Measurements from ENCODE around the gene ABTB1.
A peak's percentile ranks its signal among the peaks of the same experiment; 100 is the strongest.

ABTB1 gene

DNA sequence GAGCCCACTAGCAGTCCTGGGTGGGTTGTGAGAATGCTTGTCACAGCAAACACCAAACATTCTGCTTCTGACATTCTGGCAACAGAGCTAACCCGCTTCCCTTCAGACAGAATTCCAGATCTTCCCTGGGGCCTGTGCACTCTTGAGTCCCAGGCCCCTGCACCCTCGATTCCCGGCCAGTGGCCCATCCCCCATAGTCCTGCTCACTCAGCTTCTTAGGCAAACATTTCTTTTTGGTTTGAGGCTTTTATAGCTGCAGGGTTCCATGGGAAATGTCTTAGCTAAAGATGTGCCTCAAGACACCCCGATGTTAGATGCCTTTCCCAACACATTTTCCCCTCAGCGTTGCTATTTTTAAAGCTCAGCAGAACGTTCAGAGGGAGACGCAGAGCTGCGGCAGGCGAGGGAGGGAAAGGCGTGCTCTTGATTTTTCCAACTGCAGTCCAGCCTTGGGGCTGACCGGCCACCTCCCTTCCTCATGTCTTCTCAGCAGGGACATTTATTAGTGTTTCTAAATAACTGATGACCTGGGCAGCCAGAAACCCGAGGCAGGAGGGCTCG lies 35.2 kb downstream of the ABTB1 start:
- no peak for DNase-seq

DNA sequence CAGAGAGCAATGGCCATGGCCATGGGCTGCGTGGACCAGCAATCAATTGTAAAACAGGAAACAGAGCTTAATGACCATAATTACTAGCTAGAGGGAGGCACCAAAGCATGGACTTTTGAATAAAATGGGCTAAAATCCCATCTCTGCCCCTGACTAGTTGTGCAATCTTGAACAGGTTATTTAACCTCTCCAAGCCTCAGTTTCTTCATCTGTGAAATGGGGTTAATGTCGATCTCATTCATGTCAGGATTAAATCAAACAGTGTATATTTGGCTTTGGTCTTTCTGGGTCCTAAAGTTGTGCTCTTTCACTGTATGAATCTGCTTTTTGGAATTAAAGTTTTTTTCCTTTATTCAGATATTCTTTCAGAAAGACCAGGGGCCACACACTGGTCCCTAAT lies 36.1 kb downstream of the ABTB1 start:
- DNase-seq = no peak

DNA sequence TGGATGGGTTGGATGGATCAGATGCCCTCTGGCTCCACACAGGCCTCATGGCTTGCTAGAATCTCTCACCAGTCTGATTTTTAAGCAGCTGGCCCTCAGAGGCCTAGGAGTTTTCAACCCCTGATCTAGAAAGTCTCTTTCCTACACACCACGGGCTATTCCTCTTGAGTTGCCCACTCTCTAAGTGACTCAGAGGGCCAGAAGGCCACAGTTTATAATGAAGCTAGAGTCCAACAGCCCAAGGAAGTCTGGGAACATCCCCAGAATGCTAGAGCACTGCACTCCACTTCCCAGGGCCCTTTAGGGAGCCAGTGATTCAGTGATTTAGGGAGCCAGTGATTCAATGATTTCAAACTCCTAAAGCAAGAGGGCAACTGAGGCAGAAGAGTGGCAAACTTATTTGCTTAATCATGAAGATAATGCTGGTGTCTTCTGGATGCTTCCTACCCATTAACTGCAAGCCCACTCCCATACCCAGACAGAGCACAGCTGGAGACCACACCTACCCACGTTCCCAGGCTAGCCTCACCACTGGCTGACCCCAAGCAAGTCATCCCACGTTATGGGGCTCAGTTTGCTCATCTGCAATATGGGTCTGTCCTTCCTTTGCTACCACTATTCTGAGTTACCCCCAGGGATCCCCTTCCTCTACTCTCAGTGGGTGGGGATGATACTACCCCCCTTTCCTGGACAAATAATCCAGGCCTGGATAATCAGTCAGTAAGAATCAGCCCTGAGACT lies 36.7 kb downstream of the ABTB1 start:
- no peak for DNase-seq

DNA sequence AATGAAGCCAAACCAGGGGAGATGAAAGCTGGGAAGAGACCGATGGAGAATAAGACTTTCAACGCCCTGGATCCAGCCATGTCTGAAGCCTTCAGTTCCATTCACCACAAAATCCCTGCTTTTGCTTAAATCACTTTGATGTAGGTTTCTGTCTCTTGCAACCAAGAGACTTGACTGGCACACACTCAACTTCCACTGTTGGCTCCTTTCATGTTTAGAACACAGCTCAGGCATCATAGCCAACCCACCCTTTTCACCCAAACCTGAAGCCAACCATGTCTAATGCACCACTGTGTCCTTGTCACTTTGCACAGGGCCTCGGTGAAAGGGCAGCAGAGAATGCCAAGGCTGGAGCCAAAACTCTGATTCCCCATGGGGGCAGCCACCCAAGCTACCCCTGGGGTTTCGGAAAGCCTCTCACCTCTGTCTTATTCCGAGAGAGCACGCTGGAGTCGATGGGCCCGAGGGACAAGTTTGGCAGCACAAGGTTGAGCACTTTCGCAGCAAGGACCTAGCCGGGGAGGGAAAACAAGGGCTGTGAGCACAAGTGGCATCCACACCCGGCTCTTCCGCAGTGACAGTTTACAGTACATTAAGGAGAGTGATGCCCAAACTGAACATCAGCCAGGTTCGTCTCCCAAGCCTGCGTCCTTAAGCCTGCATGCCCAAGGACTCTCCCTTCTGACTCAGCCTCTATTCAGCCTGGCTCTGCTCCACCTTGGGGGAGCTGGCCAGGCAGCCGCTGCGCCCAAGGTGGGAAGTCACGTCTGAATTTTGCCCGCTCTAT lies 37.6 kb downstream of the ABTB1 start:
- DNase-seq = no peak

DNA sequence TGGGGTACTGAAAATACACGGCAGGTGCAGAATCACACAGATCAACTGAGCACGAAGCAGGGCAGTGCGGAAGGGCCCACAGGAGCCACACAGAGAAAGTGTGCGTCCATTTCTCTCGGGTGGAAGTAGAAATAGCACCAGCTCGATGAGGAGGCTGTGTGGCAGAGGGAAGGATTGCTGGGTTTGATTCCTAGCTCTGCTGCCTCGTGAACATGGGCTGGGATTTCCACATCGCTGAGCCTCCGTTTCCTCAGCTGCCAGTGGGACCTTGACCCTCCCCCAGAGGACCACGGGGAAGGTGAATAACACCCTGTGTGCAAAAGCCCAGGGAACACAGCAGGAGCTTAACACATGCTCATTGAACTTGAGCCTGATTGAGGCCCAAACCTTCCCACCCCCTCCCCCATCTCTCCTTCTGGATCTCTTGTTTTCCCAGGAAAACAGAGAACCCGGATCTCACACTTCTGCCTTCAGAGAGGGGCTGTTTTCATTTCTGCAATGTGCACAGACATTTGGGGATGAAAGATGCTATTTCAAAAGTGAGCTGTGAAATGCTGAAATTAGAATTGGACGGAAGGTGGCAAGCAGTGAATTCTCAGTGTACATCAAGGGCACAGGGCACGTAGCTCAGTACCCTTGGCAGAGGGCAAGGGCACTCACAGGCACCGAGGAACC lies 38.4 kb downstream of the ABTB1 start:
- DNase-seq = no peak

DNA sequence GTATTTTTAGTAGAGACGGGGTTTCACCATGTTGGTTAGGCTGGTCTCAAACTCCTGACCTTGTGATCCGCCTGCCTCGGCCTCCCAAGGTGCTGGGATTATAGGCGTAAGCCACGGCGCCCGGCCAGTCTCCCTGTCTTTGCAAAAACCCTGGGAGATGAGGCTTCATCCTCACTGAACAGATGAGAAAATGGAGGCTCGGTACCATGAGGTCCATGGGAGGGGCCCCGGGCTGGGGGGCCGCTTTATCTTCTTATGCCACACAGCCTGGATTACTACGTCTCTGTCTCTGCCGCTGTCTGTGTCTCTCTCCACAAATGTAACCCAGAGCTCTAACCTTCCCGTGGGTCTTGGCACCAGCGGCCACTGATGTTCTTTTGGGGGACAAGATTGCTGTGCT lies 39.1 kb downstream of the ABTB1 start:
- DNase-seq = no peak

DNA sequence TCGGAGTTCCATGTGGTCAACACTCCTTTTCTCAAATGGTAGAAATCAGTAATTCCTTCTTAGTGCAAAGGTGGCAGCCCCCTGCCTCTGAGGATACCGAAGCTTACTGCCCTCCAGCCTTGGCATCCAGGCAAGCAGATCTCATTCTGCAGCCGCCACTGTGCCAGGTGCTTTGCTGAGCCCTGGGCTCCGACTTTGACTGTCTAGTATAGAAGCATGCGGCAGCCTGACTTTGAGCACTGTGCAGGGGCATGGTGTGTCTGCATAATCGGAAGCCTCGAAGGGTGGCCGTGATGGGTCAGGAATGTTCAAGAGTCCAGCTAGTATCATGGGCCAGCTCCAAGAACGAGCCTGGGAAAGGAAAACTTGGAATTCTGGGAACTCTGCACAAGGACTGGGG lies 39.7 kb downstream of the ABTB1 start:
- DNase-seq = no peak

DNA sequence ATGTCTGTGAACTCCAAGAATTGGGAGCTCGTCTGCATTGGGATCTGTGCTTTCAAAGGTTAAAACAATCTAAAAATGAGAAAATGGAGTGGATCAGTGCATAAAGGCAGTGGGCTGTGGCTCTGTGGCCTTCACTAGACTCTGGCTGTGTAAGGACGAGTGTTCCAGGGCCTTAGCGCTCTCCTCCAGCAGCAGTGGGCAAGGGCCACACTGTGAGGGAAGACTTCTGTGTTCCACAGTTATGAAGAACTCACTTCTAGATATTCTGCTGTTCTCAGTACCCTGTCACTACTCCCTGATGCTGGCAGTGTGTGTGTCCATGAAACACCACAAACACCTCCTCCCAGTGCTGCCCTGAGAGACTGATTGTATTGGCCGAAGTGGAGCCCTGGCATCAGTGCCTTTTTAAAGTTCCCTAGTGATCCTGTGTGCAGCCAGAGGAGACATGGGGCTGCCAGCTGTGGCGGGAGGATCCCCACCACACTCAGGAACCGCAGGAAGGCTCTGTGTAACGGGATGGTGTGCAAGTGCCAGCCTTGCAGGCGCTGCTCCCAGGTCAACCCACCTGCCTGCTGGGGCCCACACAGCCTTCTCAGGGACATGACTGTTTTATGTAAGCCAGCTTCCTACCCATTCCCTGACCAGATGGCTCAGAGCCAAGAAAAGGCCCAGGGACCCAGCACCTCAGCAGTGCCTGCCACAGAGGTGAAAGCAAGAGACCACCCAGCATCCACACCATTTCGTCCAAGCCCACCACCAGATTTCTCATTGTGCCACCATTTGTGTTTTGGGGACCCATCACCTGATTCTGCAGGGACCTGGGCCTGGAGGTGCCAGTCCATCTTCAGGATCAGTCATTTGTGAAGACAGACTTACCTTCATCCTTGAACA lies 40.4 kb downstream of the ABTB1 start:
- no peak for DNase-seq

DNA sequence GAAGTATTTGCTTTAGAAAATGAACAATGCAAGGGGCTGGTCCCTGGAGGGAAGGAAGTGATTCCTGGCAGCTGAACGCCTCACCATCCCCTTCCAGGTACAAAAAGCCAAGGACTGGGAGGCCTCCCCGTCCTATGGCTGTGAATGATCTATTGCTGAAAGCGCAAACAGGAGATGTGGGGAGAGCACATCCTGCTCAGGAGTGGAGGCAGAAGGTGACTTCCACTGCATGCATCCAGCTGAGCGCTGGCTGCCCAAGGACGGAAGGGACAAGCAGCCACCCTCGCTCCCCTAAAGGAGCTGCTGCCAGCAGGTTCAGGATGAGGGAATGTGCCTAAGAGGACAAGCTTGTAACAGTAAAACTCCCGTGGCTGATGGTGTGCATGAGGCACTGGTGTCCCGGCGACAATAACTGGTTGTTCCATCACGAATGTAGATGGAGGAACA lies 41.4 kb downstream of the ABTB1 start:
- no peak for DNase-seq

DNA sequence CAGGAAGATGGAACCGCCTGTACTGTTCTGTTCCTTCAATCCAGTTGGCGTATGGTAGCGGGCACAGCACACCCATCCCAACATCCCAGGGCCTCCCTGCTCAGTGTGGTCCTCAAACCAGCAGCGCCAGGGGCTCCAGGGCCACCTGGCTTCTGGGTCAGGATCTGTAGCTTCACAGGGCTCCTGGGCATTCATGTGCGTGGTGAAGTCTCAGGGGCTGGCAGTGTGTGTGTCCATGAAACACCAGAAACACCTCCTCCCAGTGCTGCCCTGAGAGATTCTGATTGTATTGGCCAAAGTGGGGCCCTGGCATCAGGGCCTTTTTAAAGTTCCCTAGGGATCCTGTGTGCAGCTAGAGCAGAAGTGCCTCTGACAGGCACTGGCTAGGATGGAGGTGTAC lies 42.1 kb downstream of the ABTB1 start:
- no peak for DNase-seq

DNA sequence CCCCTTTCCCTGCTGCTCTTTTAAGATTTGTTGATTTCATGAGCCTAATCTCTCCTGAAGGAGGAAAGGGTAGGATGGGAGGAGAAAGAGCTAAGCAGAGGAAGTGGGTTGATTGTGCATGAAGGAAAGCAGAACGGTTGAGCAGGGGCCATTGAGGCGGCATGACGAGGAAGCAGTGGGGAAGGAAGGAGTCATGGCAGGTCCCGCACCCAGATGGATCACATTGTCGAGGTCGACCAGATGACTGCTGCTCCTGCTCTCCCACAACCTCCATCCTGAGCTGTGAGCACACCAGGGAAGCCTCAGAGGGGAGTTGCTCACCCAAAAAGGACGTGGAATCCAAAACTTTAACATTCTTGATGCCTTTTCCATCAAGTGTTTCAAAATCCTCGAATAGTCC lies 42.8 kb downstream of the ABTB1 start:
- DNase-seq = peak; percentile 51 to 63

DNA sequence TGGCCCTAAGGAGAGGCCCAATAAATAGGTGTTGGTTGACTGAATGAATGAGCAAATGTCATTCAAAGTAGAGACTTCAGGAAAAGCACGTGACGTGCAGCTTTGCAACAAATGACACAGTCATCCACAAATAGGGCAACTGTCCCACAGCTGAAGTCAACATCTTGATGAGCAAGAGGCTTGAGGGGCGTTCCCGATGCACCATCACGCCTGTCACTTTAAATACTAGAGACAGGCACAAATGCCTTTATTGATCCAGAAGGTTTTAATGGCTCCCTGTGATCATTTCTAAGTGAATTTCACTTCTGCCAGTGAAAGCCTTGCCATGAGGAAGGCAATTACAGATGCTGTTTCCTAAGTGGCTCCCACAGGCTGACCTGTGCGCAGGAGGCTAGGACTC lies 43.6 kb downstream of the ABTB1 start:
- peak in 1 of 2 donors; percentile 44 for DNase-seq

DNA sequence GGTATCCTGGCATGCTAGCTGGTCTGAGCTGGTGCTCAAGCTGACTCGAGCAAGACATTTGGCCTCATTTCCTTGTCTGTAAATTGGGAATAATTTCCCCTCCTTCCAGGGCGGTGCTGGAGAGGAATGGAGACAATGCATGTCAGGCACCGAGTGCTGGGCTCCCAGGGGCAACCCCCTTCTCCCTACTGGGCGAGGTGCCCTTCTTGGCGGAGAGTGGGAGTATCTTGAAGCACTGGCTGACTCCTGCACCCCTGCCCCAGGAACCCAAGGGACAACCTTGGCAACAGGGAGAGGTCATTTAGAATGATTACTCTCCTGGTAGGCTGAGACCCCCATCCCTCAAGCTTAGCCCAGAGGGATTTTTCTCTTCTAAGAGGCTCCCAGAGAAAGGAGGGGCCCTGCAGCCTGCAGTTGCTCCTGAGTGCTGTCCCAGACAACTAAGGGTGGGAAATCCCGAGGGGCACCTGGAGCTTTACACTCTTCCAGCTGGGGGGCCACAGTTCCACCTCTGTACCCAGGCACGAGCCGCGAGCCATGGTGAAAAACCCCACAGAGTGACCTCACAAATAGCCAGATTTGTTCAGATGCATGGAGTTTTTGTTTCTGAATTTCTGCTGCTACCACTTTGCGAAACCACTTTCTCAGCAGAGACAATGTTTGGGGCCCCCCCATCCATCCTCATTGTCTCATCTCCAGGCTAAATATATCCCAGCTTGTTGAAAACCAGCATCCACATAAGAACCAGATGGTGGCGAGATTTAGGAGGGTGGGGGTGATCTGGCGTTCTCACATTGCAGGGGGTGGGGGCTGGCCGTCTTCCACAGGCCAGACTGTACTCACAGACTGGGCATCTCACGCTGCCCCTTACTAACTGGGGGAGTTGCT lies 44.8 kb downstream of the ABTB1 start:
- no peak for DNase-seq

DNA sequence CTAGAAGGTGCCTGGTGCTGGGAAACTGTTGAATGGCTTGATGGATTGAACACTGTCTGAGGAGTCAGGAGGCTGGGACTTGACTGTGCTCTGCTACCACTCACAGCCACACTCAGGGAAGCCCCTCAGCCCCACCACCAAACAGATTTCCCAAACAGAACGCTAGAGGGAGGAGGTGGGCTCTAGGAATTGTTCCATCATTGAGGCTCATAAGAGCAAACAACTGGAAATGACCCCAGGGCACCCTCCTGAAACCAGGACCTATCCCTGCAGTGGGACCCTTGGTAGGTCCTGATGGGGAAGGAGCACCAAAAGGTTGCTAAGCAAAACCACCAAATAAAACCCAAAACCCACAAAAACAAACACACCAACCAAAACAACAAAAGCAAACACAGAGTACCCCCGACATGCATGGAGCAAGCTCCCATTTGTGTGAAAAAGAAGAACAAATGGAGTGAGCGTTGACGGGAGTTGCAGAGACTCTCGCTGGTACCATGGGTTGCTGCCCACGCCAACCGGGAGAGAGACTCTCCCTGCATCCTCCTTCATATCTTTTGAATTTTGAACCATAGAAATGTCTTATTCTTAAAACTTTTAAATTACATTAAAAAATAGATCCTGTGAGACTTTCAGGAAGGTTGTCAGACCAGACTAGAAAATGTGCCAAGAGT lies 45.6 kb downstream of the ABTB1 start:
- no peak for DNase-seq

DNA sequence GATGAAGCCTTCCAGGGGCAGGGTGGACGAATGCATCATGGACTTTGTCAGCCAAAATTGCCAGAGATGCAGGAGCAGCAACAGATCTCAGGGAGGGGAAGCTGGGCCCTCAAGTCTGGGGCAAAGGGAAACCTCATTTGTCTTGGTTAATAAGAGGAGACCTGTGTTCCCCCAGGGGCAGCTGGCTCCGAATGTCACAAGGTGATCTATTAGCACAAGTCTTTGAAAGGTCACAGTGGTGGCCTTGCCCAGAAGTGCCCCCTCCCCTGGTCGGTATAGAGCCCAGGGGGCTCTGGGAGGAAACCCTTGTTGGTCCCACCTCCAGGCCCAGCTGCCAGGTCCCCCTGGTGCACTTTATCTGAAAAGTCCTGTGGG lies 46.2 kb downstream of the ABTB1 start:
- no peak for DNase-seq

DNA sequence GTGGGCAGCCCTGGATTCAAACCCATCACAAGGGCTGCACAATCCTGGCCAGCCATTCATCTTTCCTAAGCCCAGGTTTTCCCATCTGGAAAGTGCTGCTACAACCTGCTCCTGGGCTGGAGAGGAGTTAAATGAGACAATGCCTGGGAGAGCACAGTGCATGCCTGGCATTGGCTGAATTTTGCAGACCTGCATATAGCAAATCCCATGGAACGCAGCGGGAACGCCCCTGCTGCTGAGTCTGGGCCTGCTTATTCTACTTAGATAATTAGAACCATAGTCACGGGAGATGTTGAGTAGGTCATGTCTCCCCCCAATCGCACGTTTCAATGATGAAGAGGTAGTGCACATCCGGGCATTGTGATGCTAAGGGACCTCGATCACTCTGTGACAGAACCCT lies 46.6 kb downstream of the ABTB1 start:
- DNase-seq = no peak

DNA sequence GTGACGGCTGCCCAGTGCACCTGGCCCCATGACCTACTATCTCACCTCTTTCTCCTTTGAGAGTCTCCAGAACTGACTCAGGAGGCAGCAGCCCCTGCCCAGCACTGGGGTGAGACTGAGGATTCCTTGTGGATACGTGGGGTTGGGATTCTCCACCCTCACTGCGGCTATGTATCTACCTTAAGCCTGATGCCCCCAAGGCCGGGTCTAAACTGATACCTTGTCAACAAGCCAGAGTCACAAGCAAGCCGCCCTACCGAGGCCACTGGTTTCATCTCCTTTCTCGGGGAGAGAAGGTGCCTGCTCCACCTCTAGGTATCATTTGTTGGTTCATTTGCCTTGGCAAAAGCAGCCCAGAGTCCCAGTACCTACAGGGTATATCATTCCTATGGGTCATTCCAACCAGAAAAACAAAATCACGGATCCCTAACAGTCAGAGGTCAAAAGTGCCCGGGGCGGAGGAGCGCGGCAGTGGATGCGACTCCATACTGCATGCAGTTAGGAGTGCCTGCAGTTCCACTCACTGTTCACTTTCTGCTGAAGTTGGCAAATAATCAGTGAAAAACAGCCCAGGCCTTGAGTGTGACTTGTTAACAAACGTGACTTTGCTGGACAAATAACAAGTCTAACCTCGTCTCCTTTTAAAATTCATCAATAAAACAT lies 47.5 kb downstream of the ABTB1 start:
- DNase-seq = no peak

DNA sequence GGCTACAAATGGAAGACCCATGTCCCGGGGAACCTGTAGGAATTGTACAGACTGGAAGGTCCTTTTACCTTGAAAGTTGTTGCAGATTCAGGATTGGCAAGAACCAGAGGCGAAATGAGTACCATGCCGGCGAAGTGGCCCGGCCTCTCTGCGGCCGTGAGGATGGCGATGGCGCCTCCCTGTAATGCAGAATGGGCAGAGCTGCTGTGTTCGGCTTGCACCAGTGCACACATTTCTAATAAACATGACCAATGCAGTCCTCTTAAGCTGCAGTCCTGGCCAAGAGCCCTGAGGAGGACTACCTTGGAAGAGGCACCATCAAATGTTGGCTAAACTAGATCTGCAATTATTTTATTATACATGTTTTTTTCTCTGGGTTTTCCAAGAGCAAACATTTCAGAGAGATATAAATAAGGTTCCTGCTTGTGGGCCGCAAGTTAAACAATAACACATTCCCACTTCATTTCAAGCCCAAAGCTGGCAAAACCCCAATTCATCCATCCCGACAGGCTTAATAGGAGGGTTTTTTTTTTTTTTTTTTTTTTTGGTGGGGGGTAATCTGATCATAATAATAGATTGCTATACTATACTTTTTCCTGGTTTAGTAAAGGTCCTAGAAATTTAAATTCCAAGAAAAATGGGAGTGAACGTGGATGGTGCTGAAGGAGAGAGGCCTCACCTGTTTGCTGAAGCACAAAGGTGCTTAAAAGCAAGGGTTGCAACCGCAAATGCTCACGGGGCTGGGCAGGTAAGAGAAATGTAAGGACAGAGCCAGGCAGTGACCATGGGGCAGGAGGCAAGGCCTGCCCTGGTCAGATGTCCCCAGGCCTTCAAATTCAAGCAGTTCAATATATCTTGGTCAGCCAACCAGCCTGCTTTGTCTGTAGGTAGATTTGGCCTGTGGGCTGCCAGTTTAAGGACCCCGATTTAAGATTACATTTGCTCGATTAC lies 48.5 kb downstream of the ABTB1 start:
- no peak for DNase-seq

Measured in inflammatory macrophage (primary cell).